HG03460 (cell line): Measurements from ENCODE around the gene ACSL5.
A peak's percentile ranks its signal among the peaks of the same experiment; 100 is the strongest.
"Not testable (repeated sequence)": the region's sequence is repeated elsewhere in the genome, so short reads cannot be mapped to it uniquely, and the experiment has no call there.

ENCODE experiments used
- ATAC-seq: cut with Tn5 transposase; IDR thresholded peaks from one replicate; pipeline ENCODE4 v1.9.1; 2021; ENCODE audit not compliant: unreplicated experiment

ACSL5 gene

GRCh38 chr10:112406806-112407205 lies 32.9 kb downstream of the ACSL5 start:
- ATAC-seq = not testable (repeated sequence)

DNA sequence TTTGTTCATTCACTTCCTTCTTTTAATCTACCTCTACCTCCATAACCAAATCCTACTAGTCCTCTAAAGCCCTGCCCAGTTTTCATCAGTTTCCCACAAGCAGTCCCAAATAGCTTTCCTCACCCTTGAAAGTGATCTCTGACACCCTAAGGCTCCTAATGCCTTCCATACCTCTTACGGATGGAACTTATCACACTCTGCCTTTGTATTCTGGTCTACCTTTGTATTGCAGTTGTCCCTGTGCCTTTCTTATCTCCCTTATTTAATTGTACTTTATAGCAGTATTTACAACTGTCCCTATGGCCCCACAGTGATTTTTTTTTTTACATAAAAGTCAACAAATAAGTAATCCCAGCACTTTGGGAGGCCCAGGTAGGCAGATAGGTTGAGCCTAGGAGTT lies 33.8 kb downstream of the ACSL5 start:
- no peak for ATAC-seq

- ATAC-seq = no peak
Observed at GRCh38 chr10:112409299-112409698, 35.4 kb downstream of the ACSL5 start.

DNA sequence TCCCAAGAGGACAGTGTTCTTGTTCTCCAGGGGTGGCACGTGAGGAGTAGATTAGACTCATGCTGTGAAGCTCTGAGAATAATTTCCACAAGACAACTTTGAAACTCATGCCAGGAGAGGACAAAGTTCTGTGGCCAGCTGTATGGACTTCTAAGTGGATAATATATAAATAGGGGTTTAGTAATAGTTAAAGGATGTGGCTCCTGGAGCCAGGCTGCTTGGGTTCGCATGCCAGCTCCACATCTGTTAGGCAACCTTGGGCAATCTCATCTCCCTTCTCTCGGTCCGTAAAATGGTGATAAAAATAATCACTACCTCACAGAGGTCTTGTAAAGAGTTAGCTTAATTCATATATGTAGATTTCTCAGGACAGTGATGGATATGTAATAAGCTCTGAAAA lies 35.8 kb downstream of the ACSL5 start:
- ATAC-seq = no peak

- ATAC-seq = no peak
Observed at GRCh38 chr10:112412696-112413095, 38.8 kb downstream of the ACSL5 start.

- ATAC-seq = no peak
Observed at GRCh38 chr10:112421731-112422130, 47.8 kb downstream of the ACSL5 start.

DNA sequence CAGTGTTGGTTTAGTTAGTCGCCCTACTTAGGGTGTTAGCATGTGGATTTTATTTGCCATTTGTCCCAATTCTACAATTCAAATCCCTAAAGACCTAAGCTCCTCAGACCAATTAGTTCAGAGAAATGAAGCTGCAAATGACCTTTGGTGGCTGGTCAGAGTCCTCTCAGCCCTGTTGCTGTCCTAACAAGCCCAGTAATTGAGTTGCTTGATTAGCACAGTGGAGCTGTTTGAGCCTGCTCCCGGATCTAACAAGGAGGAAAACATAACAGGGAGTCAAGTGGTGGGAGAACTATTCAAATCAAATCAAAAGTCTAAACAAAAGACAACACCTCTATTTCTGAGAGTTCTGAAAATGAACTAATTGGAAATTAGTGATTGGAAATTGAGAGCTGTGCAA lies 50.7 kb downstream of the ACSL5 start:
- no peak for ATAC-seq

GRCh38 chr10:112426111-112426510 lies 52.2 kb downstream of the ACSL5 start:
- ATAC-seq = no peak

DNA sequence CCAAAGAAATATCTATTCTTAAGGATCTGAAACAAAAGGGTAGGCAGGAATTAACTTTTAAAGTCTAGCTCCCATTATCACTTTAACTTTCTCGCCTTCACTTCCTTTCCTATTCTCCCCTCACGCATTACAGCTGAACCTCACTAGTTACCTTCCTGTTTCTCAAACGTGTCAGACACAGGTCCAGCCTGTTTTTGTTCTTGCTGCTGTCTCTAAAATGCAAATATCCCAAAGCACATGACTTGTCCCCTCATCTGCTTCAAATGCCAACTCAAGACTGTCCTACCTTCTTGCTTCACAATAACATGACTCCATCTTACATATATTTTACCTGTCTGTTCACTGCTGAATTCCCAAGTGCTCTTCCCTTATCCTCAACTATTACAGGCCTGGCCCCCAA lies 55.2 kb downstream of the ACSL5 start:
- ATAC-seq = no peak

- ATAC-seq = no peak
Observed at GRCh38 chr10:112429654-112430230, 55.8 kb downstream of the ACSL5 start.

- no peak for ATAC-seq
Observed at GRCh38 chr10:112433136-112433535, 59.2 kb downstream of the ACSL5 start.

DNA sequence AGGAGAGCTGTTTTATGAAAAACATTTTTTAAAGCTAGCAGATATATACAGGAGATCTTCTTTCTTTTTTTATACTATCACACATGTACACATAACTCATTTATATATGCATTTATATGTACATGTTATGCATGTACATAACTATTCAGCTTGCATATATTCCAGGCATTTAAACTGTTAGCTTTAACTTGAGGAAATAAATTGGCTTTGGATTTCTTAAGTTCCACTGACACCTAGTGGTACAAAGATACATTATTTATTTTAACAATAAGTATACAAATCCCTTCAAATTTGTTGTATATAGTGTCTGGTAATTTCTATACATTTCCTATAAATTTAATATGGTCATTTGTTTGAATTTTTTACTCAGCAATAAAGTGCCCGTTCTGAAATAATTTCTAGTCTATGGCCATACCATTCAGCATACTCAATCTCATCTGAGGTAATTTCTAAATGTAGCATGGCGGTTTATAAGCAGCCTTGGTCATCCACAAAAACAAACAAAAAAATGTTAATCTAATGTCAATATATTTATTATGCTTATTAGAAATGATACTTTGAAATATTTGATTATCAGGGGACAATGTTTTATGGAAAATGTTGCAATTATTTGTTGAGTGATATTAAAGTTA lies 61.2 kb downstream of the ACSL5 start:
- ATAC-seq = no peak

- no peak for ATAC-seq
Observed at GRCh38 chr10:112438356-112438755, 64.4 kb downstream of the ACSL5 start.

DNA sequence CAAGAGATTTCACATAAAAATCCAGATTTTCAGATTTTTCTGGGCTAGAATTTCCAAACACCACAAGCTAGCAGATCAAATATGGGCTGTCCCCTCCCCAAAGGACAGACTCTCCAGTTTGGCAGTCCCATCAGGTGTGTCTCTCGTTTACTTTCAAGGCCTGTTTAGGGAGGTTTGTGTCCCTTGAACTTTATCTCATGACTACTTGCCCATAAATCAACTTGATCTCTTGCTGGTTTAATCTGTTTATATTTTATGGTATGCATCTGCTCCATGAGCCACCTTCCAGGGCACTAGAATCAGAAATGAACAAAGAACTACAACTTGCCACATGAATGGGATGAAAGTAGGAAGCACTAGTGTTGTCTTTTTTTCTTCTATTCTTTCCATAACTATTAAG lies 67.6 kb downstream of the ACSL5 start:
- no peak for ATAC-seq

GRCh38 chr10:112442063-112442462 lies 68.1 kb downstream of the ACSL5 start:
- ATAC-seq = no peak

DNA sequence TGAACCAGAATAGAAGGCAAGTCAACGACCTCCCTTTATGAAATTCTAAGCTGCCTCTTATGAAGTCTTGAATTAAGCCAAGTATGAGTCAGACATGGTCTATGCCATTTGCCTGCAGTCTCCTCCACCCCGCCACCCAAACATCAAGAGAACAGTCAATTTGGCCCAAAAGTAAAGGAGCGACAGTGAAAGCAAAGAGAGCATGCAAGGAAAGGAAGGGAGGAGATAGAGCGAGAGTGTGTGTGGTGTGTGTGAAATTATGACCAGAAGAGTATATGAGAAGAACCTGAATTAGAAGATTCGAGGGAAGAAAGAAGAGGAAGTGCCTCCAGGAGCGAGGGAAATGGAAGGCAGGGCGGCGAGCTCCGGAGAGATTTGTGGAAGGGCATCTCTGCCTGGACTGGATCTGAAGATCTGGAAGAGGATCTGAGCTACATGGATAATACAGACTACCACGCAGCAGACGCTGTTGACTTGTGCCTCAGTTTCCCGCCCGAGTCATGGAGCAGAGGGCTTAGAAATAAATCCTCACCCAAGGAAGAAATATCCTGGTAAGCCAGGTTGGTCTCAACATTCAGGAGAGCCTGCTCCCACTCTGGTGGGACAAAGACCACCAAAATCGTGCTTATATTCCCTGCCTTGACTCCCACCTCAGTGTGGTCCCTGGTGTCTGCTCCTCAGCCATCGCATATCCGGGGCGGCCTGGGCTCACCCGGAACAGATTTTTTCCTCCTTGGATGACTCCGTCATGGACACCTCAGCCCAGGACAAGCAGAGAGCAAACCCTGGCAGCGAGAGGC lies 72.3 kb downstream of the ACSL5 start:
- peak; percentile 37 for ATAC-seq

DNA sequence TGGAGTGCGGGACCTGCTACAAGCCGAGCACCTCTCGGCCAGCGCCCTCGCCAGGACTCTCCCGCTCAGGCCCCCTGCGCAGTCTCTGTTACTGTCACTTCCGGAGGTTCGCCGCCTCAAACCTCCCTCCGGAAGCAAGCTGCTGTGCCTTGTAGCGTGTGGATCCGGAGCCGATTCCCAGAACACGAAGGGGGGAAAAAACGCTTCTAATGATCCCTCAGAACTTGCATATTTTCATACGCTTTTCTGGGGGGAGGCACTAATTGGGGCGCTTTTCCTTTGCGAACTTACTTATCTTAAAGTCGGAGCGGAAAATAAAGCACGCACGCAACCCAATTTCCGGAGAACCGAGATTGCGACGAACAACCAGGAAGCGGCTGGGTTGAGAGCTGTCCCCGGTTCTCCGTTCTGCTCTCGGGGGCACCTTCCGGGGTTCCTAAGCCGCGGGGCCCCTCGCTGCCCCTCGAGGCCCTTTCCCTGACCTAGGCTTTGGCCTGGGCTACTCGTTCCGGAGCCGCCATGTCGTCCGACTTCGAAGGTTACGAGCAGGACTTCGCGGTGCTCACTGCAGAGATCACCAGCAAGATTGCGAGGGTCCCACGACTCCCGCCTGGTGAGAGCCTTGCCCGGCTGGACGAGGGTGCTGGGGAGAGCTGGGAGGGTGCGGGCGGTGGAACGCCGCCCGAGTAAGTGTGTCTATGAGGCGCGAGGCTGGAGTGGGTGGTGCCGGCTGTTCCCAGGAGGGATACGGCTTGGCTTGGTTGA lies 73.1 kb downstream of the ACSL5 start, which contains the start of the genes VTI1A and ZDHHC6:
VTI1A (plus strand) TSS at position 361 of the 765 bp plus-strand sequence; CDS start at position 520, 159 bp downstream.
ZDHHC6 (minus strand) TSS at position 60 of the 765 bp plus-strand sequence. CDS start 1,478 bp downstream, outside the sequence.
- peak; percentile 92 for ATAC-seq

- ATAC-seq = no peak
Observed at GRCh38 chr10:112447620-112447928, 73.7 kb downstream of the ACSL5 start.

DNA sequence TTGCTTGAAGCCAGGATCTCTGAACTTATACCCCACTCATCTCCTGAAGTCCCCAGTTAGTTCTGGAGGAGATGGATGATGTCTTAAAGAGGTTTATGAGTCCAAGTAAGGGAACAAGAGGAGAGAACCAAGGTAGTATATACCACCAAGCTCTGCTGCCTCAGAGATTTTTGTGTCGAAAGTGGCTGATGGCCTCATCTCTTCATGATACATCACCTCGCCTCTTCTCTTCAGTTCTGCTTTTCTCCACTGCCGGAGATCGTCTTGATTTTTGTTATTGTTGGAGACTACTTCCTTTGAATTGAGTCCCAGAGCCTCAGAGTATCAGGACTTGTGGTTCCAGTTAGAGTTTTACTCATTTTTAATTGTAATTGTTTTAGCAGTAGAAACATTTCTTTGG lies 75.0 kb downstream of the ACSL5 start:
- ATAC-seq = no peak

DNA sequence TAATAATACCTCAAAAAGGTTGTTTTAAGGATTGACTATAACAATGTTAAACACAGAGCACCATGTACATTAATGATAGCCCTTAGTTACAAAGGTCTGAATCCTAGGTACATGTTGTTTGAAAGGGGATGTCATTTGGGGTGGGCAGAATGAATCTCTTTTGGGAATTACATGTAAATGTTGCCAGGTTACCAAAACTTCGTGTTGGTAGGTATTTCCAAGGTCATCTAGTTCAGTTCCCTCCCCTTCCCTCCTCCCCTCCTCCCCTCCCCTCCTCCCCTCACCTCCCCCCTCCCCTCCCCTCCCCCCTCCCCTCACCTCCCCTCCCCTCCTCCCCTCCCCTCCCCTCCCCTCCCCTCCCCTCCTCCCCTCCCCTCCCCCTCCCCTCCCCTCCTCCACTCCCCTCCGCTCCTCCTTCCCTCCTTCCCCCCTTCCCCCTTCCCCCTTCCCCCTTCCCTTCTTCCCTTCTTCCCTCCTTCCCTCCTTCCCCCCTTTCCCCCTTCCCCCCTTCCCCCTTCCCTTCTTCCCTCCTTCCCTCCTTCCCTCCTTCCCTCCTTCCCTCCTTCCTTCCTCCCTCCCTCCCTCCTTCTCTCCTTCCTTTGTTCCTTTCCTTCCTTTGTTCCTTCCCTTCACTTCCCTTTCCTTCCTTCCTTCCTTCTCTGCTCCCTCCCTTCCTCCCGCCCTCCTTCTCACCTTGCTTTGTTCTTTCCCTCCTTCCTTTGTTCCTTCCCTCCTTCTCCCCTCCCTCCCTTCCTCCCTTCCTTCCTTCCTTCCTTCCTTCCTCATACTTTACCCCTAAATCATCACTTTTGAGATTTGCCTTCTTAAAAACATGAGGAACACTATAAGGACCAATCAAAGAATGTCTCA lies 81.2 kb downstream of the ACSL5 start:
- no peak for ATAC-seq
